Panc1 (cell line): Measurements from ENCODE around the gene FPR1. TPM values are rescaled to one million over a fixed set of nuclear protein-coding genes. Genes with fewer than 3 reads are reported as not detected.
A peak's percentile ranks its signal among the peaks of the same experiment; 100 is the strongest.

Experiments
- ATAC-seq: fragments of 200-7000 bp; cut with Tn5 transposase; 2 replicates; pipeline ENCODE4 v1.9.1; 2020; ENCODE audit warnings: mild to moderate bottlenecking, moderate library complexity
- BruUV-seq: library from RNA; stranded (reverse); fragments of 400-500 nt; replicated peaks from 2 replicates; lab custom pipeline; 2021; lab: Mats Ljungman, UMichigan
- CTCF ChIA-PET: fragments of 300-600 bp; sonication (Branson Sonifier 250); formaldehyde crosslinking; loops from one replicate; lab custom pipeline; 2022; ENCODE audit warnings: antibody characterized with exemption; lab: Charles Lee
- POLR2A ChIA-PET: fragments of 300-600 bp; sonication (Branson Sonifier 250); formaldehyde crosslinking; loops from one replicate; lab custom pipeline; 2022; ENCODE audit warnings: antibody characterized with exemption; lab: Charles Lee
- DNase-seq: peaks from one replicate; pipeline ENCODE4 v3.0.0-alpha.2; 2010; ENCODE audit warnings: low read depth, low spot score
- H3K27ac ChIP-seq: 2 replicates; pipeline ENCODE4 v1.5.1; 2011; ENCODE audit warnings: mild to moderate bottlenecking, low read length, inconsistent platforms
- H3K27me3 ChIP-seq: fragments of 200-500 bp; sonication (Bioruptor generic); 2 replicates; pipeline ENCODE4 v1.6.0; 2014; ENCODE audit warnings: low read length, inconsistent platforms; ENCODE audit not compliant: control insufficient read depth, insufficient read depth
- H3K36me3 ChIP-seq: fragments of 200-500 bp; sonication (Bioruptor generic); 2 replicates; pipeline ENCODE4 v1.5.1; 2014; ENCODE audit warnings: inconsistent platforms, mild to moderate bottlenecking, low read length, moderate library complexity; ENCODE audit not compliant: control insufficient read depth, insufficient read depth
- H3K4me1 ChIP-seq: 2 replicates; pipeline ENCODE4 v1.5.1; 2011; ENCODE audit warnings: inconsistent platforms, mild to moderate bottlenecking, low read length, moderate library complexity; ENCODE audit not compliant: control insufficient read depth, insufficient read depth
- H3K4me3 ChIP-seq, 2 experiments: 2 replicates each; pipeline ENCODE4 v1.5.1; 2011 to 2012; ENCODE audit warnings: low read depth in 2 of 2, low read length in 2 of 2, mild to moderate bottlenecking in 2 of 2, inconsistent platforms in 1 of 2, moderate library complexity in 1 of 2
- H3K9me3 ChIP-seq: fragments of 200-500 bp; sonication (Bioruptor generic); 2 replicates; pipeline ENCODE4 v1.5.1; 2014; ENCODE audit warnings: low read depth, mild to moderate bottlenecking, inconsistent platforms, low read length, moderate library complexity; ENCODE audit not compliant: control insufficient read depth, insufficient read depth
- POLR2AphosphoS5 ChIP-seq: IDR thresholded peaks from 2 replicates; pipeline ENCODE4 v1.6.1; 2012; ENCODE audit warnings: mild to moderate bottlenecking, low read depth, low read length, moderate library complexity
- SIN3A ChIP-seq: IDR thresholded peaks from 2 replicates; pipeline ENCODE4 v1.6.1; 2012; ENCODE audit warnings: low read depth, mild to moderate bottlenecking, low read length, moderate library complexity, borderline replicate concordance; ENCODE audit not compliant: insufficient read depth
- TCF7L2 ChIP-seq: IDR thresholded peaks from 2 replicates; pipeline ENCODE4 v1.6.1; 2011; ENCODE audit warnings: mild to moderate bottlenecking, low read depth, low read length, inconsistent platforms
- in situ Hi-C: cut with HindIII; loops from 2 replicates; pipeline ENCODE4 v1.10.0; 2016; ENCODE audit warnings: low sequenced_read_pairs, low pct_unique_long_range_greater_than_20kb
- intact Hi-C: fragments of 100-400 bp; cut with micrococcal nuclease; formaldehyde crosslinking; loops from one replicate; pipeline ENCODE4 v1.10.0; 2022; ENCODE audit not compliant: unreplicated experiment
- total RNA-seq: library from RNA; stranded (reverse); gene quantifications from one replicate; pipeline ENCODE4 v1.2.1, GENCODE V29; 2021; ENCODE audit not compliant: unreplicated experiment
- TF ChIP-seq, protein P1 (sequence below), 2 experiments: IDR thresholded peaks; 2 replicates each; pipeline ENCODE4 v1.6.1; 2011 to 2012; ENCODE audit warnings: low read depth in 2 of 2, control low read depth in 1 of 2, low read length in 1 of 2, mild to moderate bottlenecking in 1 of 2, moderate library complexity in 1 of 2; ENCODE audit not compliant: insufficient read depth in 1 of 2
- TF ChIP-seq, protein P2 (sequence below): fragments of 450-650 bp; IDR thresholded peaks from 2 replicates; pipeline ENCODE4 v1.5.1; 2017; ENCODE audit warnings: mild to moderate bottlenecking

Gene FPR1
- total RNA-seq, 1 experiment from 2014 or later = not detected

- ATAC-seq (no peak), DNase-seq (no peak)
- BruUV-seq = no TSS peak
- in situ Hi-C loops = no loop called here
- Histone ChIP-seq H3K36me3 (peaks cover 2% of the 10 kb centered on the region; the same call in 1 of the 2 replicates), H3K4me3 (peak overlapping the region; percentile 47 to 72), H3K27ac (peak overlapping the region; percentile 83), H3K9me3 (no peaks in the 10 kb centered on the region), H3K27me3 (no peaks in the 10 kb centered on the region), H3K4me1 (peaks cover 10% of the 10 kb centered on the region)
- ChIA-PET CTCF (no interaction called here), POLR2A (no interaction called here)
- intact Hi-C loops = no loop called here
- TF ChIP-seq, protein P1, sequence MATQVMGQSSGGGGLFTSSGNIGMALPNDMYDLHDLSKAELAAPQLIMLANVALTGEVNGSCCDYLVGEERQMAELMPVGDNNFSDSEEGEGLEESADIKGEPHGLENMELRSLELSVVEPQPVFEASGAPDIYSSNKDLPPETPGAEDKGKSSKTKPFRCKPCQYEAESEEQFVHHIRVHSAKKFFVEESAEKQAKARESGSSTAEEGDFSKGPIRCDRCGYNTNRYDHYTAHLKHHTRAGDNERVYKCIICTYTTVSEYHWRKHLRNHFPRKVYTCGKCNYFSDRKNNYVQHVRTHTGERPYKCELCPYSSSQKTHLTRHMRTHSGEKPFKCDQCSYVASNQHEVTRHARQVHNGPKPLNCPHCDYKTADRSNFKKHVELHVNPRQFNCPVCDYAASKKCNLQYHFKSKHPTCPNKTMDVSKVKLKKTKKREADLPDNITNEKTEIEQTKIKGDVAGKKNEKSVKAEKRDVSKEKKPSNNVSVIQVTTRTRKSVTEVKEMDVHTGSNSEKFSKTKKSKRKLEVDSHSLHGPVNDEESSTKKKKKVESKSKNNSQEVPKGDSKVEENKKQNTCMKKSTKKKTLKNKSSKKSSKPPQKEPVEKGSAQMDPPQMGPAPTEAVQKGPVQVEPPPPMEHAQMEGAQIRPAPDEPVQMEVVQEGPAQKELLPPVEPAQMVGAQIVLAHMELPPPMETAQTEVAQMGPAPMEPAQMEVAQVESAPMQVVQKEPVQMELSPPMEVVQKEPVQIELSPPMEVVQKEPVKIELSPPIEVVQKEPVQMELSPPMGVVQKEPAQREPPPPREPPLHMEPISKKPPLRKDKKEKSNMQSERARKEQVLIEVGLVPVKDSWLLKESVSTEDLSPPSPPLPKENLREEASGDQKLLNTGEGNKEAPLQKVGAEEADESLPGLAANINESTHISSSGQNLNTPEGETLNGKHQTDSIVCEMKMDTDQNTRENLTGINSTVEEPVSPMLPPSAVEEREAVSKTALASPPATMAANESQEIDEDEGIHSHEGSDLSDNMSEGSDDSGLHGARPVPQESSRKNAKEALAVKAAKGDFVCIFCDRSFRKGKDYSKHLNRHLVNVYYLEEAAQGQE (IDR thresholded peaks at IDR 0.05; ENCODE audit: insufficient read depth in 1 of 2, low read depth in 2 of 2, low read length in 1 of 2) = no peak
- TF ChIP-seq, protein P2, sequence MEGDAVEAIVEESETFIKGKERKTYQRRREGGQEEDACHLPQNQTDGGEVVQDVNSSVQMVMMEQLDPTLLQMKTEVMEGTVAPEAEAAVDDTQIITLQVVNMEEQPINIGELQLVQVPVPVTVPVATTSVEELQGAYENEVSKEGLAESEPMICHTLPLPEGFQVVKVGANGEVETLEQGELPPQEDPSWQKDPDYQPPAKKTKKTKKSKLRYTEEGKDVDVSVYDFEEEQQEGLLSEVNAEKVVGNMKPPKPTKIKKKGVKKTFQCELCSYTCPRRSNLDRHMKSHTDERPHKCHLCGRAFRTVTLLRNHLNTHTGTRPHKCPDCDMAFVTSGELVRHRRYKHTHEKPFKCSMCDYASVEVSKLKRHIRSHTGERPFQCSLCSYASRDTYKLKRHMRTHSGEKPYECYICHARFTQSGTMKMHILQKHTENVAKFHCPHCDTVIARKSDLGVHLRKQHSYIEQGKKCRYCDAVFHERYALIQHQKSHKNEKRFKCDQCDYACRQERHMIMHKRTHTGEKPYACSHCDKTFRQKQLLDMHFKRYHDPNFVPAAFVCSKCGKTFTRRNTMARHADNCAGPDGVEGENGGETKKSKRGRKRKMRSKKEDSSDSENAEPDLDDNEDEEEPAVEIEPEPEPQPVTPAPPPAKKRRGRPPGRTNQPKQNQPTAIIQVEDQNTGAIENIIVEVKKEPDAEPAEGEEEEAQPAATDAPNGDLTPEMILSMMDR = no peak
- TF ChIP-seq TCF7L2 (no peak), SIN3A (no peak), POLR2AphosphoS5 (no peak)
These were observed 47.1 kb downstream of the FPR1 start for GRCh38 chr19:51704626-51705025.

GRCh38 chr19:51703575-51704515 is 47.8 kb downstream of the FPR1 start:
- H3K4me3 ChIP-seq = peak overlapping the region; percentile 47 to 72
- in situ Hi-C loops = no loop called here
- DNase-seq = peak; percentile 46
- no peaks in the 10 kb centered on the region for H3K27me3 ChIP-seq
- no TSS peak for BruUV-seq
- intact Hi-C loops = no loop called here
- H3K9me3 ChIP-seq = no peaks in the 10 kb centered on the region
- TF ChIP-seq, protein P2 = peak; percentile 65; the same call in 1 of the 2 replicates
- TF ChIP-seq, protein P1 (IDR thresholded peaks at IDR 0.05; ENCODE audit: insufficient read depth in 1 of 2, low read depth in 2 of 2, low read length in 1 of 2) = 0 out of 4 replicates have a peak, but pooled peaks of 1 of the 2 experiments have one; percentile 17
- TF ChIP-seq TCF7L2 = no peak
- TF ChIP-seq POLR2AphosphoS5 = peak; percentile 70
- TF ChIP-seq SIN3A = peak; percentile 69; the same call in 1 of the 2 replicates
- POLR2A ChIA-PET = interaction anchor here (0.6 kb wide), 1 partner anchor 1828 kb away, joined by 3 read pairs; no protein-coding TSS in a partner anchor
- H3K36me3 ChIP-seq = peaks cover 2% of the 10 kb centered on the region; the same call in 1 of the 2 replicates
- CTCF ChIA-PET = interaction anchor here (0.7 to 0.8 kb wide), 3 partner anchors 43 to 534 kb away, joined by 3 read pairs; no protein-coding TSS in a partner anchor
- peak overlapping the region; percentile 83 for H3K27ac ChIP-seq
- peak; percentile 86 for ATAC-seq
- H3K4me1 ChIP-seq = peaks cover 10% of the 10 kb centered on the region
